CD4-positive, alpha-beta T cell treated with Interferon alpha-2 for 1 hour (primary cell): Measurements from ENCODE around the gene SRL.
"Not testable (repeated sequence)": the region's sequence is repeated elsewhere in the genome, so short reads cannot be mapped to it uniquely, and the experiment has no call there.

Experiments
- DNase-seq, 2 donors: peaks; one replicate each; pipeline ENCODE4 v3.0.0-alpha.2; 2020 to 2022

SRL gene

DNA sequence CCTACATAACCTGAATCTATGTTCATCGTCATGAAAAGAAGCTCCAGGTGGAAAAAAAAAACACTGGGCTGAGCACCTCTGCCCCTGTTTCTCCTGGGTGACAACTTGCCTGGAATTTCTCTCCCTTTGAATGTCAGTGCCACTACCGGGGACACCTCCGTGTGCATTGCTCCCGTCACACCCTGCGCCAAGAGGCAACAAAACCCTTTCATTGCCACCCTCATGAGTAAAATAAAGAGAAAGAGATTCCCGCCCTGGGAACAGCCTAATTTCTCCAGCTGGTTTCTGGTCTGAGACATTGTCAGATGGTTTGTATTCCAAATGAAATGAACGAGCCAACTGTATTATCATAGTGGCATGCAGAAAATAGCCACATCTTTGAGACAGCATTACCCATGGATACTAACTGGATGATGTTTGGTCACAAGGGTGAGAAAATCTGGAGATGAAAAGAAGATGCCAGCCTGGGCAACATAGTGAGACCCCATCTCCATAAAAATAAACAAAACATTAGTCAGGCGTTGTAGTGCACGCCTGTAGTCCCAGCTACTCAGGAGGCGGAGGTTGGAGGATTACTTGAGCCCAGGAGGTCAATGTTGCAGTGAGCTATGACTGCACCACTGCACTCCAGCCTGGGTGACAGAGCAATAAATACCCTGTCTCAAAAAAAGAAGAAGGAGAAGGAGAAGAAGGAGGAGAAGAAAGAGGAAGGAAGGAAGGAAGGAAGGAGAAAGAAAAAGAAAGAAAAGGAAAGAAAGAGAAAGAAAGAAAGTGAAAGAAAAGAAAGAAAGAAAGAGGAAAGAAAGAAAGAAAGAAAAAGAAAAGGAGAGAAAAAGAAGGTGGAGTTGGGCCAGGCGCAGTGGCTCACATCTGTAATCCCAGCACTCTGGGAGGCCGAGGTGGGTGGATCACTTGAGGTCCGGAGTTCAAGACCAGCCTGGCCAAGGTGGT is 83.5 kb downstream of the SRL start:
- DNase-seq, result no peak

GRCh38 chr16:4157376-4157825 is 84.5 kb downstream of the SRL start:
- DNase-seq, result no peak

DNA sequence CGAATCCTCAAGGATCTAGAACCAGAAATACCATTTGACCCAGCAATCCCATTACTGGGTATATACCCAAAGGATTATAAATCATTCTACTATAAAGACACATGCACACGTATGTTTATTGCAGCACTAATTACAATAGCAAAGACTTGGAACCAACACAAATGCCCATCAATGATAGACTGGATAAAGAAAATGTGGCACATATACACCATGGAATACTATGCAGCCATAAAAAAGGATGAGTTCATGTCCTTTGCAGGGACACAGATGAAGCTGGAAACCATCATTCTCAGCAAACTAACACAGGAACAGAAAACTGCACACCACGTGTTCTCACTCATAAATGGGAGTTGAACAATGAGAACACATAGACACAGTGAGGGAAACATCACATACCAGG is 85.4 kb downstream of the SRL start:
- not testable (repeated sequence) for DNase-seq

- DNase-seq, result not testable (repeated sequence)
These were observed 88.5 kb downstream of the SRL start for GRCh38 chr16:4153364-4153763.

DNA sequence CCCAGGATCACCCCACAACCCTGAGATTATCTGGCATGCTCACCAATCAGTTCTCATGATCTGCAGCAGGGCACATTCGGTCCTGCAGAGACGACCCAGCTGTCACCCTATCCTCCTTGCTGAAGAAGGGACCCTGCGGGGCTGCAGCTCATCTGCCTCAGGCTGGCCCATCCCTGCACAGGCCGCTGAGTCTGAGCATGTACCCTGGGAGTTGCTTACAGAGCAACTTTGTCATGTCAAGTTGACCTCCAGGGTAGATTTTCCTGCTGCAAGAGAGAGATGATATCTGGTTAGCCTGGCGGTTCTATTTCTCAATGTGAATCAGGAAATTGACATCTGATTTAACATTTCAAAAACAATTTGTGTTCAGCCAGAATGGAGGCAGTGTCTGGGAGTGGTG is 89.6 kb downstream of the SRL start:
- DNase-seq, result no peak

- DNase-seq, result no peak
These were observed 94.6 kb downstream of the SRL start for GRCh38 chr16:4147236-4147635.

DNA sequence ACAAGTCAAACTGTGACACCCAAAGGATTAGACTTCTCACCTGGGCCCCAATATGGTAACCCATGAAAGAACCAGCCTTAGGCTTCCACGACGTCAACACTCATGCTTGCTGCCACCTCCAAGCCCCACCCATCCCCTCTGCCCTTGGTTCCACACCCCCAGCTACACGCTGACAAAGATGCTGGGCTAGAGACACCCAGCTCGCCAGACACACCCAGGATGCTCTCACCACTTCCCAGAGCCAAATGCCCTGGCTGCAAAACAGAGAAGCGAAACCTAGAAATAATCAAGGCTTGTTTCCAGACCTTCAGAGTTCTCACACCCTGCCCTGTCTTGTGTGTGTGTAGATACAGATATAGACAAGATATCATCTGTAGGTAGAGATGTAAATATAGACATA is 99.6 kb downstream of the SRL start:
- peak; percentile 70 to 83 for DNase-seq

- DNase-seq, result no peak
These were observed 100.3 kb downstream of the SRL start for GRCh38 chr16:4141604-4142003.

DNA sequence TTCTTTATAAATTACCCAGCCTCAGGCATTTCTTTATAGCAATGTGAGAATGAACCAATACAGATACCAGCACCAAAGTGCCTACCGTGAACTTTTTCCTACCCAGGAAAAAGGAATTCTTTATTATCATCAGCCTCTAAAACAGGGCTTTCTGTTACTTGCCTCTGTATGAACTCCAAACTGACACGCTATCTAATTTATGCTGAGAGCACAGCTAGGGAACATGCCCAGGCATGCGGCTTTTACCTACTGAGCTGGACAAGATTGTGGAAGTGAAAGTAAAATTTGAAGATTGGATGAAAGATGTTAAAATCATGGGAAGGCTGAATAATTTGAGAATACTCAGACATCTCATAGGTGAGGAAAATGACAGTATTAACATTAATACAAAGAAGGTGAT is 101.2 kb downstream of the SRL start:
- no peak for DNase-seq

DNA sequence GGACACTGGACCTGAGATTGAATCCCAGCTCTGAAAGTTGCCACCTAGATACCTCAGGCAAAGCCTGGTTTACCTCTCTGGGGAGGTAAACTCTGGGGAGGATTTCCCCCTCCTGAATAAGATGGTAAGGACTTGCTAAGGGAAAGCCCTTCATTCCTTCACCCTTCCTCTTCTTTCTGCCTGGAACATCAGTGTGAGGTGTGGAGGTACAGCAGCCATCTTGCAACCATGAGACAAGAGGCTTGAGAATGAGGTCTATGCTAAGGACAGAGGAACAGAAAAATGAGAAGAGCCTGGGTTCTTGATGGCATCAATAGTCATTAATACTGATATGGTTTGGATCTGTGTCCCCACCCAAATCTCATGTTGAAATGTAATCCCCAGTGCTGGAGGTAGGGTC is 101.9 kb downstream of the SRL start:
- no peak for DNase-seq
